Neural cell (in vitro differentiated cells): ENCODE results near the gene KRTAP10-7. TPM values are rescaled to one million over a fixed set of nuclear protein-coding genes. Genes with fewer than 3 reads are reported as not detected.
"Not testable (repeated sequence)": the region's sequence is repeated elsewhere in the genome, so short reads cannot be mapped to it uniquely, and the experiment has no call there.

Experiments used
- H2AFZ ChIP-seq: fragments of 200-600, 300-800 bp; sonication (generic), shearing (Covaris generic); 2 replicates; pipeline ENCODE4 v1.6.0; 2014; ENCODE audit warnings: low read depth, mild to moderate bottlenecking, antibody characterized with exemption, low read length, moderate library complexity
- H3F3A ChIP-seq: fragments of 200-600 bp; shearing (Covaris generic); 2 replicates; pipeline ENCODE4 v1.6.1; 2016; ENCODE audit warnings: mild to moderate bottlenecking, moderate library complexity, mixed read lengths, antibody characterized with exemption, low read length; ENCODE audit not compliant: insufficient read depth, poor library complexity, severe bottlenecking
- H3K27ac ChIP-seq: fragments of 200-600, 300-800 bp; sonication (generic), shearing (Covaris generic); 2 replicates; pipeline ENCODE4 v1.5.1; 2014; ENCODE audit warnings: mild to moderate bottlenecking, low read length, moderate library complexity
- H3K27me3 ChIP-seq: fragments of 300-800, 200-600 bp; sonication (generic), shearing (Covaris generic); 2 replicates; pipeline ENCODE4 v1.6.0; 2014; ENCODE audit warnings: mild to moderate bottlenecking, low read depth, low read length, moderate library complexity; ENCODE audit not compliant: insufficient read depth
- H3K36me3 ChIP-seq: fragments of 300-800, 200-600 bp; sonication (generic), shearing (Covaris generic); 2 replicates; pipeline ENCODE4 v1.5.1; 2014; ENCODE audit warnings: mild to moderate bottlenecking, antibody characterized with exemption, low read length, moderate library complexity; ENCODE audit not compliant: insufficient read depth
- H3K4me2 ChIP-seq: fragments of 300-800, 200-600 bp; sonication (generic), shearing (Covaris generic); 2 replicates; pipeline ENCODE4 v1.6.0; 2014; ENCODE audit warnings: mild to moderate bottlenecking, low read length
- H3K4me3 ChIP-seq: fragments of 300-800, 200-600 bp; sonication (generic), shearing (Covaris generic); 2 replicates; pipeline ENCODE4 v1.5.1; 2014; ENCODE audit warnings: mild to moderate bottlenecking, low read length, moderate library complexity
- H3K79me2 ChIP-seq: fragments of 200-600 bp; shearing (Covaris generic); replicated peaks from 2 replicates; pipeline ENCODE4 v1.6.0; 2014; ENCODE audit warnings: mild to moderate bottlenecking, low read length, moderate library complexity; ENCODE audit not compliant: insufficient read depth
- H3K9ac ChIP-seq: fragments of 300-800, 200-600 bp; sonication (generic), shearing (Covaris generic); 2 replicates; pipeline ENCODE4 v1.6.1; 2016; ENCODE audit warnings: mild to moderate bottlenecking, low read length, mixed read lengths
- H3K9me2 ChIP-seq: fragments of 200-600 bp; shearing (Covaris generic); 2 replicates; pipeline ENCODE4 v1.6.1; 2016; ENCODE audit warnings: mild to moderate bottlenecking, low read length, mixed read lengths; ENCODE audit not compliant: insufficient read depth
- H3K9me3 ChIP-seq: fragments of 200-600, 300-800 bp; sonication (generic), shearing (Covaris generic); 2 replicates; pipeline ENCODE4 v1.6.1; 2016; ENCODE audit warnings: mild to moderate bottlenecking, mixed run types, low read length, moderate library complexity, mixed read lengths
- H4K20me1 ChIP-seq: fragments of 200-600 bp; shearing (Covaris generic); 2 replicates; pipeline ENCODE4 v1.6.1; 2016; ENCODE audit warnings: mild to moderate bottlenecking, mixed run types; ENCODE audit not compliant: insufficient read depth
- CTCF ChIP-seq: fragments of 450-650 bp; IDR thresholded peaks from 2 replicates; pipeline ENCODE4 v1.5.1; 2014; ENCODE audit warnings: antibody characterized with exemption, mild to moderate bottlenecking, moderate library complexity; ENCODE audit not compliant: poor library complexity, severe bottlenecking
- EP300 ChIP-seq: fragments of 450-650 bp; conservative IDR thresholded peaks from 2 replicates; pipeline ENCODE4 v1.6.1; 2014; ENCODE audit warnings: antibody characterized with exemption, mild to moderate bottlenecking, moderate library complexity; ENCODE audit not compliant: poor library complexity, severe bottlenecking
- EZH2 ChIP-seq: fragments of 200-600, 300-800 bp; shearing (Covaris generic), sonication (generic); IDR thresholded peaks from 2 replicates; pipeline ENCODE4 v1.6.1; 2014; ENCODE audit warnings: antibody characterized with exemption, low read length, borderline replicate concordance, mild to moderate bottlenecking; ENCODE audit not compliant: insufficient read depth, poor library complexity, severe bottlenecking
- MXI1 ChIP-seq: fragments of 450-650 bp; conservative IDR thresholded peaks from 2 replicates; pipeline ENCODE4 v1.6.1; 2014; ENCODE audit warnings: antibody characterized with exemption, mild to moderate bottlenecking; ENCODE audit not compliant: poor library complexity, severe bottlenecking
- POLR2AphosphoS5 ChIP-seq: IDR thresholded peaks from 2 replicates; pipeline ENCODE4 v1.6.1; 2012
- RAD21 ChIP-seq: fragments of 450-650 bp; conservative IDR thresholded peaks from 2 replicates; pipeline ENCODE4 v1.6.1; 2014; ENCODE audit warnings: antibody characterized with exemption, mild to moderate bottlenecking, moderate library complexity
- REST ChIP-seq: IDR thresholded peaks from 2 replicates; pipeline ENCODE4 v1.6.1; 2012; ENCODE audit warnings: borderline replicate concordance
- SMC3 ChIP-seq: fragments of 450-650 bp; conservative IDR thresholded peaks from 2 replicates; pipeline ENCODE4 v1.6.1; 2014; ENCODE audit warnings: antibody characterized with exemption, mild to moderate bottlenecking, moderate library complexity; ENCODE audit not compliant: poor library complexity
- TAF1 ChIP-seq: IDR thresholded peaks from 2 replicates; pipeline ENCODE4 v1.6.1; 2012; ENCODE audit warnings: low read depth
- polyA plus RNA-seq: library from polyadenylated mRNA; depleted of rRNA; stranded (reverse); fragments of >200 nt; gene quantifications from 2 replicates; pipeline ENCODE4 v1.2.3, GENCODE V29; 2014

The KRTAP10-7 gene
- polyA plus RNA-seq, 1 donor from 2014 or later: not detected

DNA sequence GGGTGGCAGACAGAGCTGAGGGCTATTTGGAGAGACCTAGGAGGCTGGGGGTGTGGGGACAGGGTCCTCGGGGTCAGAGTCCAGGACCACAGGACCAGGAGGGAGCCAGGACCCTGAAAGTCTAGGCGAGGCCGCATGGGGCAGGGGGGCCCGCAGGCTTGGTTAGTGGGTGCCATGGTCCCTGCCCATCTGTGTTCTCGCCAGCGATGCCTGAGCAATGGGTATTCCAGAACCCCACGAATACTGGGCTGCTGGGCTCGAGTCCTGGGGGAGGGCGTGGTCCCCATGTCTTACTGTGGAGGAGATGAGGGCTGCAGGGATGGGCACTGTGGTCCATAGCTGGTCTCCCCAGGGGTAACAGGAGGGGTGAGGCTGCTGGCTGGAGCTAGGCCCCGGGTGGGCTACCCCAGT is 10.1 kb upstream of the KRTAP10-7 start (continued):
- TF ChIP-seq EP300 (no peak), TAF1 (no peak)

DNA sequence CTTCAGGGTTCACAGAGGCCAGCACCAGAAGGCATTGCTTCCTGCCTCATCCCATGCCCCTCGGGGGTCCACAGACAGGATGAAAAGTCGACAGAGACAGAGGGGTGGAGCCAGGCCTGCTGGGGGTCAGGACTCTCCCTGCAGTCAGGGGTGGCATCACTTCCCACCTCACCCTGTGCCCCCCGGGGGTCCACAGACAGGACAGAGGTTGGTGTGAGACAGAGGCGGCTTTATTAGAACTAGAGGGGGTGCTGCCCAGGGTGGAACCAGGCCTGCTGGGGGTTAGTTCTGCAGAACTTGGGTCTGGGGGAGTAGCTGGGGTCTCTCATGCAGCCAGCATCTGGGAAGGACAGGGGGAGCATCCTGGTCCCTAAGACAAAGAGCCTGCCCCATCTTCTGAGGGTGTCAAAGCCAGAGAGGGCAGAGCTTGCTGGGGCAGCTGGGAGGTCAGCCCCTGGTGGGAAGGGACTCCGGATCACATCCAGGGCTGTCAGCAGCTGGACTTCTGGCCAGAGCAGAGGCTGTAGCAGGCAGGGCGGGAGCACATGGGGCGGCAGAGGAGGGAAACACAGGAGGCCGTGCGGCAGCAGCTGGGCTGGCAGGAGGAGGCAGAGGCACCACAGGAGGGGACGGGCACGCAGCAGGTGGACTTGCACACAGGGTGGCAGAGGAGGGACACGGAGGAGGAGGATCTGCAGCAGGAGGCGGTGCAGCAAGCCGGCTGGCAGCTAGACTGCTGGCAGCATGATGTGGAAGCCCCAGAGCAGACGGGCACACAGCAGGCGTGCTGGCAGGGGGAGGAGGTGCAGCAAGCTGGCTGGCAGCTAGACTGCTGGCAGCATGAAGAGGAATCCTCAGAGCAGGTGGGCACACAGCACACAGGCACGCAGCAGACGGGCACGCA is 9.2 kb upstream of the KRTAP10-7 start:
- H3K36me3 ChIP-seq, H4K20me1 ChIP-seq, H3K9me2 ChIP-seq, H3K27me3 ChIP-seq, H3K27ac ChIP-seq, H3K79me2 ChIP-seq, H3K9me3 ChIP-seq, H3K9ac ChIP-seq, H3F3A ChIP-seq, H3K4me3 ChIP-seq, H3K4me2 ChIP-seq, H2AFZ ChIP-seq: not testable (repeated sequence)

DNA sequence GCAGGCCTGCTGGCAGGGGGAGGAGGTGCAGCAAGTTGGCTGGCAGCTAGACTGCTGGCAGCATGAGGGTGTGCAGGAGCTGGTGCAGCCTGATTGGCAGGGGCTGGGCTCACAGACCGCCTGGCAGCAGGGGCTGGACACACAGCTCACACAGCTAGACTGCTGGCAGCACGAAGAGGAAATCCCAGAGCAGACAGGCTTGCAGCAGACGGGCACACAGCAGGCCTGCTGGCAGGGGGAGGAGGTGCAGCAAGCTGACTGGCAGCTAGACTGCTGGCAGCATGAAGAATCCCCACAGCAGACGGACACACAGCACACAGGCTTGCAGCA is 8.6 kb upstream of the KRTAP10-7 start:
- not testable (repeated sequence) for H3K27ac ChIP-seq, H3K4me2 ChIP-seq, H3K9me3 ChIP-seq, H3K9me2 ChIP-seq, H3K9ac ChIP-seq, H3K79me2 ChIP-seq, H3F3A ChIP-seq, H3K36me3 ChIP-seq, H3K27me3 ChIP-seq, H3K4me3 ChIP-seq, H2AFZ ChIP-seq, H4K20me1 ChIP-seq

- Histone ChIP-seq H3F3A (no peaks in the 10 kb centered on the region), H3K4me3 (no peak within 1 kb of the TSS), H2AFZ (no peak within 1 kb of the TSS), H3K9me2 (no peaks in the 10 kb centered on the region), H3K36me3 (no peaks in the 10 kb centered on the region), H3K27ac (no peak within 1 kb of the TSS), H3K9ac (no peak within 1 kb of the TSS), H3K4me2 (no peak within 1 kb of the TSS), H4K20me1 (no peaks in the 10 kb centered on the region), H3K79me2 (no peaks in the 10 kb centered on the region), H3K27me3 (no peaks in the 10 kb centered on the region), H3K9me3 (no peaks in the 10 kb centered on the region)
- TF ChIP-seq EZH2: no peak
- TF ChIP-seq RAD21: no peak
- TF ChIP-seq TAF1: no peak
- no peak for TF ChIP-seq REST
- TF ChIP-seq MXI1: no peak
- no peak for TF ChIP-seq SMC3
- TF ChIP-seq POLR2AphosphoS5: no peak
- TF ChIP-seq CTCF: no peak
- TF ChIP-seq EP300: no peak
Observed at GRCh38 chr21:44592446-44593311, 7.7 kb upstream of the KRTAP10-7 start, which contains the start of gene KRTAP10-6. Gene KRTAP10-6 (minus strand): TSS chr21:44592505. CDS start chr21:44592484, 21 bp downstream.
